GM04504 (cell line): Measurements from ENCODE around the gene SPRR2A.
"Not testable (repeated sequence)": the region's sequence is repeated elsewhere in the genome, so short reads cannot be mapped to it uniquely, and the experiment has no call there.

Experiments used
- DNase-seq: peaks from one replicate; pipeline ENCODE4 v3.0.0-alpha.2; 2012; ENCODE audit warnings: low read depth

Gene SPRR2A

DNA sequence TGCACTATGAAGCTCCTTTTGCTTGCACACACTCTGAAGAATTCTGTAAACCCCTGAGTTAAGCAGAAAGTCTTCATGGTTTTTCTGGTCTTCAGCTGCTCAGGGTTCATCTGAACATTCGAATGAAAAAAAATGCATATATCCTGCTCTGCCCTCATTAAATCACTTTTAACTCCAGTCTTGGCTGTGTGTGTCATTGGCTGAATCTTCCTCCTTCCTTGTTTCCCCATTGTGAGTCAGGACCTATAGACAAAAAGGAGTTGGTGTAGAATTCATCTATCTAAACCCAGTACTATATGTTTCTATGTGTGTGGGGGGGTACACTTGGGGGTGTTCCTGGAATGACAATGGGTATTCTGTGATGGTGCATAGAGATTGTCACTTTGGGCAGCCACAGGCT is 32.9 kb downstream of the SPRR2A start:
- no peak for DNase-seq

DNA sequence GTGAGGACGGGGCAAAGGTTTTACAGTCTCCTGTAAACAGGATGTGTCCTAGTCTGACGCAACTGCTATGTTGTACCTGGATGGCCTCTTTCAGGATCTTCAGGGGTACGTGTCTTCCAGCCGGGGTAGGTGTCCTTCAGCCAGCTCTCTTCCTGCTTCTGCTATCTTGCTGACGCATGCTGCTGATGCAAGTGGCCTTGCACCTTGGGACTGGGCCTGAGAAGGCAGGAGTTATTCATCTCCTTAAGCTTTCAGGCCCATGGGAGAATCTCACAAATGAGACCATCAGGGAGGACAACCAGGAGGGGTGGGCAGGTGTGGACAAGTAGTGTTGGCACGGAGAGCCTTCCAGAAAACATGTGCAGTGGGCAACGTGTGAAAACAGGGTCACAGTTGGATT is 34.2 kb downstream of the SPRR2A start:
- DNase-seq, result no peak

DNA sequence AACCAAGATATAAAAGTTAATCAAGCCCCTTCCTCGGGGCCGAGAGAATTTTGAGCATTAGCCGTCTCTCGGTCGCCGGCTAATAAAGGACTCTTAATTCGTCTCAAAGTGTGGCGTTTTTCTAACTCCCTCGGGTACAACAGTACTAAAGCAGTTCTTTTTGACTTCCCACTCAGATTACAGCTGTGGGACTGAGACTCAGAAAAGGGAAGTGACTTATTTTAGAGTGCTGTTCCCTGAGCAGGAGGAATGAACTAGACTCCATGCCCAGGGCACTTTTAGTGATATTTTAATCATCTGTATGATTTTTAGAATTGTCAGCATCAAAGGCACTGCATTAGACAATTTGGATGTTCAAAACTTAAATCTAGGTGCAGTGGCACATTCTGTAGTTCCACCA is 35.0 kb downstream of the SPRR2A start:
- DNase-seq, result not testable (repeated sequence)

DNA sequence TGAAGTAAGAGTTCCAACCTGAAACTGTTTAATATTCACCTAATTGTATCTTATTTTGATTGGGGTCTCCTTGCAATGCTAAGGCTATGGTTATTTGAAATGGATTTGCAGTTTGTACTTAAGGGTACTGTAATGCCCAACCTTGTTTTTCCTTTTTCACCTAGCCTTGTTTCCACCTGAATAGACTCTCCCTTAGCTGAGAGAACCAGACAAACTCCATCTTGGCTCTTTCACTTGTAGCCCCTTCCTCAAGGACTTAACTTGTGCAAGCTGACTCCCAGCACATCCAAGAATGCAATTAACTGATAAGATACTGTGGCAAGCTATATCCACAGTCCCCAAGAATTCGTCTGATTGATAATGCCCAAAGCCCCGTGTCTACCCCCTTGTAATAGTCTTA is 35.5 kb downstream of the SPRR2A start:
- not testable (repeated sequence) for DNase-seq

DNA sequence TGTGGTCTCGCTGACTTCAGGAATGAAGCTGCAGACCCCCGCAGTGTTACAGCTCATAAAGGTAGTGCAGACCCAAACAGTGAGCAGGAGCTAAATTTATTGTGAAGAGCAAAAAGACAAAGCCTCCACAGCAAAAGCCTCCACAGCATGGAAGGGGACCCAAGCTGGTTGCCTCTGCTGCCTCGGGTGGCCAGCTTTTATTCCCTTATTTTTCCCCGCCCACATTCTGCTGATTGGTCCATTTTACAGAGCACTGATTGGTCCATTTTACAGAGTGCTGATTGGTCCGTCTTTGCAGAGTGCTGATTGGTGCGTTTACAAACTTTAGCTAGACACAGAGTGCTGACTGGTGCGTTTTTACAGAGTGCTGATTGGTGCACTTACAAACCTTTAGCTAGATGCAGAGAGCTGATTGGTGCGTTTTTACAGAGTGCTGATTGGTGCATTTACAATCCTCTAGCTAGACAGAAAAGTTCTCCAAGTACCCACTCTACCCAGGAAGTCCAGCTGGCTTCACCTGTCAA is 46.0 kb downstream of the SPRR2A start:
- DNase-seq, result not testable (repeated sequence)
